PC-3 (cell line): ENCODE results near the gene RHBDD3.

Experiments used
- EZH2 ChIP-seq: fragments of 300-600 bp; sonication (generic); IDR thresholded peaks from one replicate; pipeline ENCODE4 v1.6.1; 2017; ENCODE audit warnings: antibody characterized with exemption, mild to moderate bottlenecking, low read length; ENCODE audit not compliant: unreplicated experiment
- EZH2phosphoT487 ChIP-seq: fragments of 300-600 bp; sonication (generic); IDR thresholded peaks from 2 replicates; pipeline ENCODE4 v1.6.1; 2018; ENCODE audit warnings: mild to moderate bottlenecking, antibody characterized with exemption, low read length, borderline replicate concordance
- TF ChIP-seq, protein P1 (sequence below): fragments of 300-600 bp; sonication (generic); conservative IDR thresholded peaks from 2 replicates; pipeline ENCODE4 v1.5.1; 2017; ENCODE audit warnings: antibody characterized with exemption, low read depth, mild to moderate bottlenecking, low read length

GRCh38 chr22:29302681-29303465 lies 35.1 kb upstream of the RHBDD3 start:
- TF ChIP-seq, protein P1, sequence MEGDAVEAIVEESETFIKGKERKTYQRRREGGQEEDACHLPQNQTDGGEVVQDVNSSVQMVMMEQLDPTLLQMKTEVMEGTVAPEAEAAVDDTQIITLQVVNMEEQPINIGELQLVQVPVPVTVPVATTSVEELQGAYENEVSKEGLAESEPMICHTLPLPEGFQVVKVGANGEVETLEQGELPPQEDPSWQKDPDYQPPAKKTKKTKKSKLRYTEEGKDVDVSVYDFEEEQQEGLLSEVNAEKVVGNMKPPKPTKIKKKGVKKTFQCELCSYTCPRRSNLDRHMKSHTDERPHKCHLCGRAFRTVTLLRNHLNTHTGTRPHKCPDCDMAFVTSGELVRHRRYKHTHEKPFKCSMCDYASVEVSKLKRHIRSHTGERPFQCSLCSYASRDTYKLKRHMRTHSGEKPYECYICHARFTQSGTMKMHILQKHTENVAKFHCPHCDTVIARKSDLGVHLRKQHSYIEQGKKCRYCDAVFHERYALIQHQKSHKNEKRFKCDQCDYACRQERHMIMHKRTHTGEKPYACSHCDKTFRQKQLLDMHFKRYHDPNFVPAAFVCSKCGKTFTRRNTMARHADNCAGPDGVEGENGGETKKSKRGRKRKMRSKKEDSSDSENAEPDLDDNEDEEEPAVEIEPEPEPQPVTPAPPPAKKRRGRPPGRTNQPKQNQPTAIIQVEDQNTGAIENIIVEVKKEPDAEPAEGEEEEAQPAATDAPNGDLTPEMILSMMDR: no peak
- TF ChIP-seq EZH2 (no peak), EZH2phosphoT487 (no peak)
